Tibial nerve (tissue), 4 donors: ENCODE results near the gene GRM7.

Experiments
- CTCF ChIP-seq, 5 experiments: fragments of 200-600 bp in 3 of 5; fragments of 450-650 bp in 2 of 5; sonication (generic) in 3 of 5; IDR thresholded peaks; one replicate each; pipeline ENCODE4 v1.5.1; 2016 to 2019; ENCODE audit warnings: antibody characterized with exemption in 5 of 5, mild to moderate bottlenecking in 3 of 5, moderate library complexity in 2 of 5
- EP300 ChIP-seq, 2 donors: sonication (generic); formaldehyde crosslinking; IDR thresholded peaks; one replicate each; pipeline ENCODE4 v1.6.1; 2017; ENCODE audit warnings: antibody characterized with exemption in 2 of 2, mild to moderate bottlenecking in 1 of 2
- POLR2A ChIP-seq, 2 donors: fragments of 450-650 bp; IDR thresholded peaks; one replicate each; pipeline ENCODE4 v1.6.1; 2017; ENCODE audit warnings: antibody characterized with exemption in 2 of 2, mild to moderate bottlenecking in 2 of 2, moderate library complexity in 2 of 2

- TF ChIP-seq POLR2A (IDR thresholded peaks at IDR 0.05) (no peak), CTCF (IDR thresholded peaks at IDR 0.05) (no peak), EP300 (IDR thresholded peaks at IDR 0.05) (no peak)
Observed at GRCh38 chr3:7211740-7212139, 350.8 kb downstream of the GRM7 start.
